ENCODE measurements around the gene SELENOI. TPM values are rescaled to one million over a fixed set of nuclear protein-coding genes. Genes with fewer than 3 reads are reported as not detected.
A peak's percentile ranks its signal among the peaks of the same experiment; 100 is the strongest.
"Not testable (repeated sequence)": the region's sequence is repeated elsewhere in the genome, so short reads cannot be mapped to it uniquely, and the experiment has no call there.

The SELENOI gene
- 10 to 100 TPM; 21.0 to 23.0 (median 22.4) TPM for polyA plus RNA-seq (ENCODE audit: insufficient read length in 3 of 3)

DNA sequence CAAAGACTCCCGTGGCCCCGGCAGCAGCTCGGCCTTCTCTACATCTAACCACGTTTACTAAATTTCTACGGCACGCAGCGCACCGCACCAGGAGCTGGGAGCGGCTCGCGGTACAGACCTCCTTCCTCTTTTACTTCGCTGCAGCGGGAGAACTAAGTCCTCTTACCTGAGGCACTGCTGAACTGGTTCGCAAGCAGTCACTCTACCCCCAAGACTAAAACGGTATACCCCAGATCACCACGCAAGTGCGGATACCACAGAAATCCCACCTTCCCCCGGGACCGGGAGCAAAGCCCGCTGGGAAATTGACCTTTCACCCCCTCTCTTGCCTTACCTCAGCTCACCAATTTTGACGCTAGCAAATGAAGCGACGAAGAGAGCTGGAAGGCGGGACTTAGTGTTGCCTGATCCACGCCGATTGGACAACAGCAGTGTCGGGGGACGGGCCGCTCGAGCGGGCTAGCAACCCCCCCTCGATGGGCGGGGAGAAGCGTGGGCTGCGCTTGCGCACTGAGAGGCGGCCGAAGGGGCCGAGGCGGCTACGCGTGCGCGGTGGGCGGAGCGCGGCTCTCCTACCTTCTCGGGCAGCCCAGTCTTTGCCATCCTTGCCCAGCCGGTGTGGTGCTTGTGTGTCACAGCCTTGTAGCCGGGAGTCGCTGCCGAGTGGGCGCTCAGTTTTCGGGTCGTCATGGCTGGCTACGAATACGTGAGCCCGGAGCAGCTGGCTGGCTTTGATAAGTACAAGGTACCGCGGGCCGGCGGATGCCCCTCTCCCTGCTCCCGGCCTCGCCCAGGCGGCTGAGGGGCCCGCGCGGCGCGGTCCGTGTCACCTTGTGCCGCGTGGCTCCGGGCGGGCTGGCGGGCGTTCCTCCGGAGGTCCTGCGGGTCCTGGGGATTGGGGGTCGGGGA lies at the start of gene SELENOI:
Gene SELENOI, plus strand, starts transcription at position 599 of the 909 bp plus-strand sequence. Its CDS starts 90 bp downstream, at position 689.
- peak; percentile 98 to 99 (median 99) for DNase-seq (ENCODE audit: low read depth in 3 of 3, low spot score in 2 of 3)

DNA sequence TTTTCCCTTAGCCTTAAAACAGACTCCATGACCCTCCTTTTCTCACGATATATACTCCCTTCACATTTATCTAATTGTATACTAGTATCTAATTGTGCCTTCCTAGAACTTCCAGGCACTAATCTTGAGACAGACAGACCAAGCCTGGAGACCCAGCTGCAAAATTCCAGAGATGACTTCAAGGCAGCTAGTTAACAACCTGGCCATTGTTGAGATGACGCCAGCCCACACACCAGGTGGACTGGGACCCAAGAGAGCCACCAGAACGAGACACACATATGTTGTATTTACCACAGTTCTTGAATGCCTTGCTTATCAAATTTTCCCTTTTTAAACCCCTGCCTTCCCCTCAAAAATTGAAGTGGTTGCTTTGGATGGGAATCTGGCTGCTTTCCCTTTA lies 48.9 kb upstream of the SELENOI start:
- no peak for DNase-seq (ENCODE audit: low read depth in 3 of 3, low spot score in 2 of 3)

GRCh38 chr2:26298286-26298637 lies 47.7 kb upstream of the SELENOI start:
- DNase-seq (ENCODE audit: low read depth in 3 of 3, low spot score in 2 of 3) = no peak

- DNase-seq (ENCODE audit: low read depth in 3 of 3, low spot score in 2 of 3) = peak in 1 of 3 donors; percentile 33
Measured at GRCh38 chr2:26298638-26299393, 47.1 kb upstream of the SELENOI start.

DNA sequence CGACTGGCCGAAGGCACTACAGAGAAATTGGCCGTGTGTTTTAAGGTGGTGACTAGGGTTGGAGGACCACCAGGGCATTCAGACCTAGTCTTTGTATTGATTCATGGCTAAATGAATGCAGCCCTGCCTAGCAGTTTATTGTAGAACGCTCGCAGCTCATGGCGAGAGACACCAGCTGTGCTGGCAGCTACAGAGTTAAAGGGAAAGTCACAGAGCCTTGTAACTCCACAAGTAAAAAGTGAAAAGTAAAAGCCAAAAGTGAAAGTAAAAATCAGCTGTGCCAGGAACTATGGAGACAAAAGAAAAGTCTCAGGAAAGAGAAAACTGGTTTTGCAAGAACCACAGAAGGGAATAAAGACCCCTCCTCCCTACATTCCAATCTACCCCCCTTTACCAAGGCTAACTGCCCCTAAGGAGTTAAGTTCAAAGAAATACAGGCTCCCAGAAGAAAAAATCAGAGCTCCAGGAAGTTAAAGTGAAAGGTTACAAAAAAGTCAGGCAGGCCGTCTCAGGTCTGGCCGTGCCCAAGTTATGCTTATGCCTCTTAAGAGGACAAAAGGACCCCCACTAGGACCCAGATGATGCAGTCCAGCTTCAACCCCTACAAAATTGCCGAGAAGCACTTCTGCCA lies 46.4 kb upstream of the SELENOI start:
- DNase-seq (ENCODE audit: low read depth in 3 of 3, low spot score in 2 of 3) = peak in 2 of 3 donors; percentile 60 to 64

- DNase-seq (ENCODE audit: low read depth in 3 of 3, low spot score in 2 of 3) = peak in 2 of 3 donors; percentile 18 to 38
Measured at GRCh38 chr2:26300234-26300925, 45.6 kb upstream of the SELENOI start.

DNA sequence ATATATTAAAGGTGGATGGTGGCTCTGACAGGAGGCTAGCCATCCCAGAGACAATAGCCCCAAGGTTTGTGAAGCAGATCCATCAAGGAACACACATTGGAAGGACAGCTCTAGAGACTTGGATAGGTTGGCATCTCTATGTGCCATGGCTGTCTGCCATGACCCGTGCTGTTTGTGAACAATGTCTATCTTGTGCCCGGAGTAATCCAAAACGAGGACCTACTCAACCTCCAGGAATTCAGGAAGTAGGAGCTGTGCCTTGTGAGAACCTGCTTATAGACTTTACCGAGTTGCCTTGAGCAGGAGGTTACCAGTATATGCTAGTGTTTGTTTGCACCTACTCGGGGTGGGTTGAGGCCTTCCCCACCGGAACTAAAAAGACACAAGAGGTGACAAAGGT lies 43.1 kb upstream of the SELENOI start:
- no peak for DNase-seq (ENCODE audit: low read depth in 3 of 3, low spot score in 2 of 3)

DNA sequence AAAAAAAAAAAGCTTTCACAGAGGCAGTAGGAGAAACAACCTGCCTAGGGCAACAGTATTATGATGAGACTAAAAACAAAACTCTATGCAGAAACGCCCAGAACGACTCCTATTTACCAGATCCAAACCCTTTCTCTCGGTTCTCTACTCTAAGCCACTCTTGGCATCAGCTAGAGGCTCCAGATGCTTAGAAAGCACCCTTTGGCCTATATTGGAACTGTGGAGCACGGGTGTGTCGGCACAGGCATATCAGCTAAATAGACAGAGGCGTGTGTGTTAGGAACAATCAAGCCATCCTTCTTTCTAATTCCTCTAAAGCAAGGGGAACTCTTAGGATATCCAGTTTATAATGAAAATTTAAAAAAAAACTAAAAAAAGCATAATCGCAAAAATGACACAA lies 40.8 kb upstream of the SELENOI start:
- not testable (repeated sequence) for DNase-seq (ENCODE audit: low read depth in 3 of 3, low spot score in 2 of 3)

DNA sequence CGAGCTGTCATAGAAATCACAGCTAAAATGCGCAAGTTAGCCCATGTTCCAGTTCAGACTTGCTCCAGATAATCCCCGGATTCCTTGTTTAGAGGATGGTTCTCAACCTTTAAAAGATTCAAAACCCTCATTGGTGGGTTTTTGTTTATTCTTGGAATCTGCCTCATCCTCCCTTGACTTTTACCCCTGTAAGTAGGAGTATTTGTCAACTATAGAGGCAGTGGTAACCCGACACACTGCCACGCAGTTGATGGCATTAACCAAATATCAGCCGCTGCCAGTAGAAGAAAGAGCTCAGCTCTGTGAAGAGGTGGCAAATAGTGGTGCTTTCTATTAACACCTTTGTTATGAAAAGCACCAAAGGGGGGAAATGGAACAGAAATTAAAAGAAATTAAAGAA lies 40.4 kb upstream of the SELENOI start:
- no peak for DNase-seq (ENCODE audit: low read depth in 3 of 3, low spot score in 2 of 3)

DNA sequence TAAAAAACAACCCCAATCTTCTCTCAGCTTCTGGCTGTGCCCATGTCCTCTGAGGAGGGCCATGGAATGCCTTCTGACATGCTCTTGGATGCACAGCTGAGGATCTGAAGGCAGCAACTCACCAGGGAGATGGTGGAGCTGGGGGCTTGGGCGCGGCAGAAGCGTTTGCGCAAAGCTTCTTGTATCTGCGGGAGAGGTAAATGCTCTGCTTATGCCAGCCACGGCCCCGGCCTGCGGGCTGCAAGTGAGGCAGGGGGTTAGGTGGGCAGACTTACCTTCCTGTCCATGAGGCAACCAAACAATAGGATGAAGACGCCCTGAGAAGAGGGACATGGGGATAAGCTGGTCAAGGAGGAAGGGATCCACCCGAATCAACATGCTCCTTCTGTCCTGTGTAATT lies 36.0 kb upstream of the SELENOI start:
- DNase-seq (ENCODE audit: low read depth in 3 of 3, low spot score in 2 of 3) = no peak

DNA sequence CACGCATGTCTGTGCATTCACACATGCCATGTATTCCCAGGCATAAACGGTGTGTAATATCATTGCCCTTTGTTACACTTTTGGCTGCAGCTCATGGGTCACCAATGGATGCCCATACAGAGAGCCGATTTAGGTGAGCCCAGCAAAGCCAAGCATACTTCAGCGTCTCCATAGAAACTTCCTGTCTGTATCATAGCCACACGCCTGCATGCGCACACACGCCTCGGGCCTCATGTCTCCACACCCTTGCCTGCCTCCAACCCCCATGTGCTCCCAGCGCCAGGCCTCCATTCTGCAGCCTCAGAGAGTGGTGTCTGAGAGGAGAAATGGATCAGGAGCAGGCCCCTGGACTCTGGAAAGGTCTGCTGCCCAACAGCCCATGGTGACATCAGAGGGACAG lies 33.5 kb upstream of the SELENOI start:
- DNase-seq (ENCODE audit: low read depth in 3 of 3, low spot score in 2 of 3) = no peak

GRCh38 chr2:26313446-26313845 lies 32.5 kb upstream of the SELENOI start:
- no peak for DNase-seq (ENCODE audit: low read depth in 3 of 3, low spot score in 2 of 3)

GRCh38 chr2:26314243-26314642 lies 31.7 kb upstream of the SELENOI start:
- no peak for DNase-seq (ENCODE audit: low read depth in 3 of 3, low spot score in 2 of 3)

DNA sequence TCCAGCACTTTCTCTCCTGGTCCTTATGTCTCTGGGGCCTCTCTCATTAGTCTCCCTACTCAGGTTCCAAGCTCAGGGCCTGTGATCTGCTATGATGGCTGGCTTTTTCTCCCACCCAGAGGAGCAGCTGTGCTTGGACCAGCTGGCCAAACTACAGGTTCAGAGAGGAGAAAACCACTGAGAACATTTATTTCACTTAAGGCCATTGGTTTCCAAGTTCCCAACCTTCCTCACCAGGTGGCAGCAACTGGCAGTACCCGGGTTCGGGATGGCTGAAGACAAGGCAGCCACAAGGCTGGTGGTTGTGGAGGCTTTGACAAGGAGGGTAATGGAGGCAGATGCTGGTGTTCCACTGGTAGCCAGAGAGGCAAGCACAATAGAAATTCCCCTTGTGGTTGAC lies 29.9 kb upstream of the SELENOI start:
- DNase-seq (ENCODE audit: low read depth in 3 of 3, low spot score in 2 of 3) = no peak

GRCh38 chr2:26316845-26317244 lies 29.1 kb upstream of the SELENOI start:
- no peak for DNase-seq (ENCODE audit: low read depth in 3 of 3, low spot score in 2 of 3)

DNA sequence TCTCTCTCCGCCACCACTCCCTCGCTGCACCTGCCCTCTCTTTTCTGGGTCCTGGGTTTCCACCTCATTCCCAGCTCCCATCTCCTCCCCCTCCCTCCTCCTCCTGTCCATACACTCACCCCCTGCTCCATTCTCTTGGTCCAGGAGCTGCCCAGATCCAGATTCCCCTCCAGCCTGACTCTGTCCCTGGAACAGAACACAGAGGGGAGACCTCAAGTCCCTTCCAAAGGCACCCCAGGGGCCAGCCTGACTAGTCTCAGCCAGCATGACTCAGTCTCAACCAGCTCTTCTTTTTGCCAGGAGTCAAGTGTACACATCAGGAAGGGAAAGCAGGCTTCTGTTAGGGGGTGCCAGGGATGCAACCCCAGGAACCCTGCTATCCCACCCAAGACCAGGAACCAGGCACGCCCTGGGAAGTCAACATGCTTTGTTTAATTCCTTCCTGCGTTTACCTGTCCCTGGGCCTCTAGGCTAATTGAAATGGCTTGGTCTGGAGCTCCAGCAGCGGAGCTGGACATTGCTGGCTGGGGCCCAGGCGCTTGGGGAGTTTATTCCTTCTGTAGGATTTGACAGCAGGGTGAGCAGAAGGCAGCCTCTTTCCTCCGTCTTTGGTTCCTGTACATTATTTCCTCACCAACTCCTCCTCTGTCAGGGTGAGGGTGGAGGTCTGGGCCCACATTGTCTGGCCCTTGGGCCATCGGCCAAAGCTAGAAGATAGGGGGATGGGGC lies 28.4 kb upstream of the SELENOI start:
- DNase-seq (ENCODE audit: low read depth in 3 of 3, low spot score in 2 of 3) = no peak

DNA sequence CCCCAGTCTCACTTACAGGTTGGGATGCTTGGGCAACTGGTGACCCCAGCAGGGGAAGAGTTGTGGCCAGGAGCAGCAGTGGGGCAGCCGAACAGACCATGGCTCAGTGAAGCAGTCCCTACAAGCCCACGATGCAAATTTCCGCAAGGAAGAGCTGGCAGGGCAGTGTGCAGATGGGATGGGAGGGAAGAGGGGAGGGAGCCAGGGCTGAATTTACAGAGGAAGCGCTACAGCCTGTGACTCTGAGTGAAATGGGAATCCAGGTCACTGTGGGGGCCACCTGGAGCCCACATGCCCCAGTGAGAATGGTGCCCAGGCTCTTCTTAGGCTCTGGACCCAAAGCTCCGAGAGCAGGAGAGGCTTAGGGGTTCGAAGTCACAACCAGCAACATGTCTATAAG lies 27.0 kb upstream of the SELENOI start:
- DNase-seq (ENCODE audit: low read depth in 3 of 3, low spot score in 2 of 3) = no peak

GRCh38 chr2:26324479-26324878 lies 21.5 kb upstream of the SELENOI start:
- DNase-seq (ENCODE audit: low read depth in 3 of 3, low spot score in 2 of 3) = not testable (repeated sequence)

- no peak for DNase-seq (ENCODE audit: low read depth in 3 of 3, low spot score in 2 of 3)
Measured at GRCh38 chr2:26324903-26325302, 21.0 kb upstream of the SELENOI start.

DNA sequence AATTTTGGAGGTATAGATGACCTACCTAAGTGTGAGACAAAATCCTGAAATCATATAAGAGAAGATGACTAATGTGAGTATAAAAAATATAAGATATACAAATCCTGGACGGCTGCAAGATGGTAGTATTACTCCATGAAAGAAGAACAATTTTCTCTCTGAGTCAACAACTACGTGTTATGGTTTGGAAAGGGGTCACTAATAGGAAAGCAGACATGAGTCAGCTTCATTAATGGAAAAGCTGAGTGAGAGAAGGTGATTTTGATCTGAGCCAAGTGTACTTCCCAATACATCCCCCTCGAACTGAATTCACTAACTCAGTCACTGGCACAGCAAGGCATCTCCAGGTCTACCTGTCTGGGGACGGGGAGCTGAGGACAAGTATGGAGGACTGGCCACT lies 20.1 kb upstream of the SELENOI start:
- DNase-seq (ENCODE audit: low read depth in 3 of 3, low spot score in 2 of 3) = no peak

All from right renal cortex interstitium (tissue), 3 donors.